GM12865 (cell line): ENCODE results near the gene XRRA1.

Source experiments
- DNase-seq: peaks from one replicate; pipeline ENCODE4 v3.0.0; 2010; ENCODE audit warnings: low read depth
- H3K4me3 ChIP-seq: 2 replicates; pipeline ENCODE4 v1.5.1; 2011; ENCODE audit warnings: mild to moderate bottlenecking, low read depth, low read length, control low read depth
- CTCF ChIP-seq: IDR thresholded peaks from 2 replicates; pipeline ENCODE4 v1.5.1; 2011; ENCODE audit warnings: low read length, control low read depth, low read depth, inconsistent platforms; ENCODE audit not compliant: insufficient read depth; ENCODE audit errors: missing control alignments

The XRRA1 gene

DNA sequence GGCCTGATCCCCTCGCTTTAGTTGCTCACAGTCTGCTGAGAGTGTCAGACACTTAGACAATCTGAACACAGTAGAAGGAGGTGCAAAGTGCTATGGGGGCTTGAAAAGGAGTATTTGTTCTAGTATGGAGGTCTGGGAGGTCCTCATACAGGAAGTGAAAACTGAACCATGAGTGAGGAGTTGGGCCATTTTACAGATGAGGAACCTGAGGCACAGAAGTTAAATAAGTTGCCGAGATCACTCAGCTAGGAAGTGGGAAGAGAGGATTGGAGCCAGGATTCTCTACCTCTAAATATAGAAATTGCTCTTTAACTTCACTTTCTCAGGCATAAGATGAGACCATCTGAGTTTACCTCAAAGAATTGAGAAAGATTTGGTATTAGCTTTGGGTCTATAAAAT, 35.8 kb upstream of the XRRA1 start:
- no peak overlapping the region for H3K4me3 ChIP-seq
- DNase-seq, result no peak
- TF ChIP-seq CTCF, result no peak

DNA sequence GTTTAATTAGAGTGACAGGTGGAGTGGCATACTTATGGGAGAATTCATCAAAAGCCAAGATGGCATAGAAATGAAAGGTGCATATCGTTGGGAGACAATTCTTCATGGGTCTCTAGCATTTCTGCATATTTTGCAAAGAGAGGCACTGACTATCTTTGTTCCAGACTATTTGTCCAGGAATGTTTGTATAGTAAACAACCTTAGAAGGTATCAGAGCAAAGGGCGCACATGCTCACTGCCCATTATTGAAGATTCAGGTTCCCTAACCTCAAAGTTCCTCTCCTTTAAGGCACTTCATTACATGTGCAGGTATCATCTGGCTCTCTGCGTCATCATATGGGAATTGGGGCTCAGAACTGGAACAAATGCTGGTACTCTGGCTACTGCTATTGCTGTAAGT, 35.2 kb upstream of the XRRA1 start:
- no peak for DNase-seq
- no peak for TF ChIP-seq CTCF
- H3K4me3 ChIP-seq, result no peak overlapping the region

DNA sequence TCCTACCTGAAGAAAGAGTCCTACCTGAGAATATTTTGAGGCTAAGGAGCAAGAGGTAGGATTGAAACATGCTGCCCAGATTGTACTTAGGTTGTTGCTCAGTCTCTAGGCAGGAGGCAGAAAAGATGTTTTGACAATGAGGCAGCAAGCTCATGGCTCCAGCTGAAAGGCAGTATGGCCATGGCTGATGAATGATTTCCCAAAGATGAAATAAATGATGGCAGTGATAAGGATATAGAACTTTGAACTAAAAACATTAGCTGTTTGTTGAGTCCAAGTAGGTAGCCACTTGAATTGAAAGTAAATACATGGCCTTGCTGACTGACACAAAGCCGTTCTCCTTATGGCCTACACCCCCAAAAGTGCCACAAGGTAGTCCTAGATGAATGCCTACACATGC, 33.0 kb upstream of the XRRA1 start:
- TF ChIP-seq CTCF, result no peak
- DNase-seq, result no peak
- H3K4me3 ChIP-seq, result no peak overlapping the region

DNA sequence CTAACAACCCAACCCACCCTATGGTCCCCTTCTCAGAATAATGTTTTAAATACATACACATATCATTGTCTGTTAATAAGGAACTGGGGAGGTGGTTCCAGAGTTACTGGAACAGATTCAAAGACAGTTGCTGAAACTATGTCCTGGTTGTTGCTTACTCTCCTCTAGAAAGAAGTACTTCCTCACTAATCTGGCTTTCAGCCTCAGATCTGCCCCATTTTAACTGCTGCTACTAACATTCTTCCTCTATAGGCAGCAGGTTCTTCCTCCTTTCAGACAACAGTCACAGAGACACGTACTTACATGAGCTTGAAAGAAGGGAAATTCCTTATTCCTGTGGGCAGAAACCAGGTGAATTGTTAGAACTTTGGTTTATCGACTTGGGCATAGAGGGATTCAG, 31.7 kb upstream of the XRRA1 start:
- DNase-seq, result no peak
- no peak overlapping the region for H3K4me3 ChIP-seq
- TF ChIP-seq CTCF, result no peak

GRCh38 chr11:74978041-74978440, 29.1 kb upstream of the XRRA1 start:
- H3K4me3 ChIP-seq, result no peak overlapping the region
- TF ChIP-seq CTCF, result no peak
- no peak for DNase-seq

DNA sequence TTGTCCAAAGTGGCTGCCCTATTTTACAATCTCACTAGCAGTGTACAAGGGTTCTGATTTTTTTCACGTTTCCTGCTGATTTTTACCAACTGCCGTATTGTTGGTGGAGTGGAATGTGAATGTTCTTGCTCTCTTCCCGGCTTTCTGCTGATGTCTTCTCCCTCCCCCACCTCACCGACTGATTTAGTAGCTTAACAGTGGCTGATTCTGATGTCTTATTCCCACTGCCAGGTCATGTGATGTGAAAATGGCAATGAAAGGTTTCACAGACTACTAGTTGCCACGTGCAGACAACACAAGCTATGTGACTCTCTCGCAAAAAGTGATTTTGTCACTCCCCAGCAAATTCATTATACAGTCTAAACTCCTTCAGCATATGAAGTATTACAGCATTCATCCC, 22.5 kb upstream of the XRRA1 start:
- no peak overlapping the region for H3K4me3 ChIP-seq
- no peak for DNase-seq
- no peak for TF ChIP-seq CTCF

GRCh38 chr11:74970852-74971395, 22.0 kb upstream of the XRRA1 start:
- no peak for TF ChIP-seq CTCF
- H3K4me3 ChIP-seq, result no peak overlapping the region
- DNase-seq, result no peak
